Measurements from ENCODE around the gene AMZ1.
"Not testable (repeated sequence)": the region's sequence is repeated elsewhere in the genome, so short reads cannot be mapped to it uniquely, and the experiment has no call there.

Gene AMZ1

GRCh38 chr7:2729893-2730716 is 42.1 kb downstream of the AMZ1 start:
- no peak for DNase-seq

- DNase-seq, result no peak
Observed at GRCh38 chr7:2730846-2731770, 43.1 kb downstream of the AMZ1 start.

GRCh38 chr7:2732388-2732787 is 44.4 kb downstream of the AMZ1 start:
- DNase-seq, result no peak

GRCh38 chr7:2732959-2733584 is 45.1 kb downstream of the AMZ1 start:
- DNase-seq, result no peak

- DNase-seq, result no peak
Observed at GRCh38 chr7:2734084-2734686, 46.2 kb downstream of the AMZ1 start.

- DNase-seq, result no peak
Observed at GRCh38 chr7:2734751-2735571, 47.0 kb downstream of the AMZ1 start.

GRCh38 chr7:2735744-2736143 is 47.7 kb downstream of the AMZ1 start:
- no peak for DNase-seq

GRCh38 chr7:2736411-2736914 is 48.5 kb downstream of the AMZ1 start:
- no peak for DNase-seq

- not testable (repeated sequence) for DNase-seq
Observed at GRCh38 chr7:2737005-2737743, 49.2 kb downstream of the AMZ1 start.

GRCh38 chr7:2737771-2738540 is 50.0 kb downstream of the AMZ1 start:
- DNase-seq, result no peak

GRCh38 chr7:2738766-2739549 is 51.0 kb downstream of the AMZ1 start:
- no peak for DNase-seq

DNA sequence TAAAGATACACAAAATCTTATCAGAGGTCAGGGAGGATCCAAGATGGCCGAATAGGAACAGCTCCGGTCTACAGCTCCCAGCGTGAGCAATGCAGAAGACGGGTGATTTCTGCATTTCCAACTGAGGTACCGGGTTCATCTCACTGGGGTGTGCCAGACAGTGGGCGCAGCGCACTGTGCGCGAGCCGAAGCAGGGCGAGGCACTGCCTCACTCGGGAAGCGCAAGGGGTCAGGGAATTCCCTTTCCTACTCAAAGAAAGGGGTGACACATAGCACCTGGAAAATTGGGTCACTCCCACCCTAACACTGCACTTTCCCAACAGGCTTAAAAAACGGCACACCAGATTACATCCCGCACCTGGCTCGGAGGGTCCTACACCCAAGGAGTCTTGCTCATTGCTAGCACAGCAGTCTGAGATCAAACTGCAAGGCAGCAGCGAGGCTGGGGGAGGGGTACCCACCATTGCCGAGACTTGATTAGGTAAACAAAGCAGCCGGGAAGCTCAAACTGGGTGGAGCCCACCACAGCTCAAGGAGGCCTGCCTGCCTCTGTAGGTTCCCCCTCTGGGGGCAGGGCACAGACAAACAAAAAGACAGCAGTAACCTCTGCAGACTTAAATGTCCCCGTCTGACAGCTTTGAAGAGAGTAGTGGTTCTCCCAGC is 55.7 kb downstream of the AMZ1 start:
- not testable (repeated sequence) for DNase-seq

- not testable (repeated sequence) for DNase-seq
Observed at GRCh38 chr7:2748684-2749083, 60.7 kb downstream of the AMZ1 start.

GRCh38 chr7:2750004-2750407 is 62.0 kb downstream of the AMZ1 start:
- no peak for DNase-seq

- DNase-seq, result no peak
Observed at GRCh38 chr7:2751086-2751485, 63.1 kb downstream of the AMZ1 start.

DNA sequence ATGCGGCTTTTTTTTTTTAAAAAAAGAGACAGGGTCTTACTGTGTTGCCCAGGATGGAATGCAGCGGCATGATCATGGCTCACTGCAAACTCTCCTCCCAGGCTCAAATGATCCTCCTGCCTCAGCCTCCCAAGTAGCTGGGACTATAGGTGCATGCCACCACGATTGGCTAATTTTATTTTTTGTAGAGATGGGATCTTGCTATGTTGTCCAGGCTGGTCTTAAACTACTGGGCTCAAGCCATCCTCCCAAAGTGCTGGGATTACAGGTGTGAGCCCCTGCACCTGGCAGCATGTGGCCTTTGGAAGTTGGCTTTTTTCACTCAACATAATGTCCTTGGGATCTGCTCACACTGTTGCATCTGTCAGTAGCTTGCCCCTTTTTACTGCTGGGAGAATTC is 65.1 kb downstream of the AMZ1 start:
- DNase-seq, result no peak

DNA sequence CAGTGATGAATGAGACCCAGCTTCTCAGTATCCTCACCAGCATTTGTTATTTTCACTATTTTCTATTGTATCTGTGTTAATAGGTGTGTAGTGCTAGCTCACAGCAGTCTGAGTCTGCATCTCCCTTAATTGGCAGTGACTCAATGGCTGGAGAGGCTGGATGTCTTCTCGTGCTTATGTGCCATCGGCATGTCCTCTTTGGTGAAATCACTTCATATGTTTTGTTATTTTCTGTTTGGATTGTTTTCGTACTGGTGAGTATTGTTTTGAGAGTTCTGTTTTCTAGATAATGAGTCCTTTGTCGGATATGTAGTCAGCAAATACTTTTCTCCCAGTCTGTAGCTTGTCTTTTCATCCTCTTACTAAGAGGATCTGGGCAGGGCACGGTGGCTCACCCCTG is 66.1 kb downstream of the AMZ1 start:
- no peak for DNase-seq

GRCh38 chr7:2754912-2755311 is 66.9 kb downstream of the AMZ1 start:
- no peak for DNase-seq

- DNase-seq, result no peak
Observed at GRCh38 chr7:2755531-2755930, 67.5 kb downstream of the AMZ1 start.
